OCI-LY1 (cell line): ENCODE measurements around the gene GNAL.

ENCODE experiments used
- CTCF ChIP-seq: fragments of 200-600 bp; sonication (generic), shearing (Covaris generic); IDR thresholded peaks from 2 replicates; pipeline ENCODE4 v1.5.1; 2017; ENCODE audit warnings: mild to moderate bottlenecking, antibody characterized with exemption, low read length, moderate library complexity, mixed read lengths
- EZH2 ChIP-seq: fragments of 200-600 bp; sonication (generic), shearing (Covaris generic); IDR thresholded peaks from 2 replicates; pipeline ENCODE4 v1.8.0; 2017; ENCODE audit warnings: borderline replicate concordance, mixed run types, mild to moderate bottlenecking, antibody characterized with exemption, low read length, moderate library complexity, mixed read lengths

- TF ChIP-seq CTCF (no peak), EZH2 (no peak)
These were observed 63.2 kb downstream of the GNAL start for GRCh38 chr18:11752116-11752911.
